Measurements from ENCODE around the gene RUNX1. TPM values are rescaled to one million over a fixed set of nuclear protein-coding genes. Genes with fewer than 3 reads are reported as not detected.

The RUNX1 gene
- total and polyA plus RNA-seq, 2 of the 13 experiments (the other 11 are each of a cell fraction or from before 2014, with no cell fraction given) = 5.4 to 6.4 TPM

DNA sequence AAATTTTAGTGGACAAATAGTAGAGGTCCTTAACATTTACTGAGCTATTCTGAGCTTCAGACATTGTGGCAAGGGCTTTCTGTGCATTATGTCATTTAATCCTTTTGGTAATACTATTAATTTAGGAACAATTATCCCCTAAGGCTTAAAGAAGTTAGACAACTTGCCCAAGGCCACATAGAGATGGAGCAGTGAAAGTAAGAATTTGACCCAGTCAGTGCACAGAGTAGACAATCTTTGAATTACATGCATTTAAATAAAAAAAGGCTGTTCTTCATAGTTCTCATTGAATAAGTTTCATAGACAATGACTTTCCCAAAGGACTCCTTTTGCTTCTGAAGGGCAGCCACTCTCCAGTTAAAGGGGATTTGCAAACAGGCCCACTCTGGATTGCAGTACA is 142.7 kb downstream of the RUNX1 start:
- Histone ChIP-seq H3K4me2 (ENCODE audit: low read depth, low read length) (no peak overlapping the region), H3K4me1 (ENCODE audit: insufficient read depth, low read length) (peaks cover 52% of the 10 kb centered on the region), H3K79me2 (ENCODE audit: insufficient read depth, low read length) (no peaks in the 10 kb centered on the region), H2AFZ (ENCODE audit: low read length) (no peak overlapping the region), H3K4me3 (replicated peaks in 1 of 3; ENCODE audit: insufficient read depth in 1 of 3, low read depth in 2 of 3, low read length in 3 of 3) (no peak overlapping the region), H3K27me3 (ENCODE audit: control insufficient read depth in 1 of 2, insufficient read depth in 2 of 2, low read length in 2 of 2) (no peaks in the 10 kb centered on the region), H3K36me3 (replicated peaks in 1 of 2; ENCODE audit: control insufficient read depth in 1 of 2, insufficient read depth in 2 of 2, low read length in 2 of 2) (no peaks in the 10 kb centered on the region), H3K9ac (ENCODE audit: insufficient read depth, low read depth, low read length) (no peak overlapping the region), H3K27ac (ENCODE audit: extremely low read length, insufficient read depth, low read length) (no peak overlapping the region), H3K9me3 (ENCODE audit: low read length) (no peaks in the 10 kb centered on the region), H4K20me1 (ENCODE audit: insufficient read depth, low read length) (no peaks in the 10 kb centered on the region)
- no TSS peak for BruUV-seq (replicated peaks)
- TF ChIP-seq, protein P1, sequence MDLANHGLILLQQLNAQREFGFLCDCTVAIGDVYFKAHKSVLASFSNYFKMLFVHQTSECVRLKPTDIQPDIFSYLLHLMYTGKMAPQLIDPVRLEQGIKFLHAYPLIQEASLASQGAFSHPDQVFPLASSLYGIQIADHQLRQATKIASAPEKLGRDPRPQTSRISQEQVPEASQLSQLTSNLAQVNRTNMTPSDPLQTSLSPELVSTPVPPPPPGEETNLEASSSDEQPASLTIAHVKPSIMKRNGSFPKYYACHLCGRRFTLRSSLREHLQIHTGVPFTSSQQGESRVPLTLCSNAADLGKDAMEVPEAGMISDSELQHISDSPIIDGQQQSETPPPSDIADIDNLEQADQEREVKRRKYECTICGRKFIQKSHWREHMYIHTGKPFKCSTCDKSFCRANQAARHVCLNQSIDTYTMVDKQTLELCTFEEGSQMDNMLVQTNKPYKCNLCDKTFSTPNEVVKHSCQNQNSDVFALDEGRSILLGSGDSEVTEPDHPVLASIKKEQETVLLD (CRISPR knock-in tag; IDR thresholded peaks at IDR 0.05; ENCODE audit: low read depth) = no peak
- TF ChIP-seq, protein P2, sequence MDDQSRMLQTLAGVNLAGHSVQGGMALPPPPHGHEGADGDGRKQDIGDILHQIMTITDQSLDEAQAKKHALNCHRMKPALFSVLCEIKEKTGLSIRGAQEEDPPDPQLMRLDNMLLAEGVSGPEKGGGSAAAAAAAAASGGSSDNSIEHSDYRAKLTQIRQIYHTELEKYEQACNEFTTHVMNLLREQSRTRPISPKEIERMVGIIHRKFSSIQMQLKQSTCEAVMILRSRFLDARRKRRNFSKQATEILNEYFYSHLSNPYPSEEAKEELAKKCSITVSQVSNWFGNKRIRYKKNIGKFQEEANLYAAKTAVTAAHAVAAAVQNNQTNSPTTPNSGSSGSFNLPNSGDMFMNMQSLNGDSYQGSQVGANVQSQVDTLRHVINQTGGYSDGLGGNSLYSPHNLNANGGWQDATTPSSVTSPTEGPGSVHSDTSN (CRISPR knock-in tag; IDR thresholded peaks at IDR 0.05; ENCODE audit: borderline replicate concordance) = no peak
- TF ChIP-seq, protein P3, sequence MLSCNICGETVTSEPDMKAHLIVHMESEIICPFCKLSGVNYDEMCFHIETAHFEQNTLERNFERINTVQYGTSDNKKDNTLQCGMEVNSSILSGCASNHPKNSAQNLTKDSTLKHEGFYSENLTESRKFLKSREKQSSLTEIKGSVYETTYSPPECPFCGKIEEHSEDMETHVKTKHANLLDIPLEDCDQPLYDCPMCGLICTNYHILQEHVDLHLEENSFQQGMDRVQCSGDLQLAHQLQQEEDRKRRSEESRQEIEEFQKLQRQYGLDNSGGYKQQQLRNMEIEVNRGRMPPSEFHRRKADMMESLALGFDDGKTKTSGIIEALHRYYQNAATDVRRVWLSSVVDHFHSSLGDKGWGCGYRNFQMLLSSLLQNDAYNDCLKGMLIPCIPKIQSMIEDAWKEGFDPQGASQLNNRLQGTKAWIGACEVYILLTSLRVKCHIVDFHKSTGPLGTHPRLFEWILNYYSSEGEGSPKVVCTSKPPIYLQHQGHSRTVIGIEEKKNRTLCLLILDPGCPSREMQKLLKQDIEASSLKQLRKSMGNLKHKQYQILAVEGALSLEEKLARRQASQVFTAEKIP (CRISPR knock-in tag; IDR thresholded peaks at IDR 0.05; ENCODE audit: borderline replicate concordance) = no peak
- TF ChIP-seq SNAI1 (CRISPR knock-in tag; IDR thresholded peaks at IDR 0.05; ENCODE audit: borderline replicate concordance) = no peak
- no peak for TF ChIP-seq ISX (CRISPR knock-in tag; conservative IDR thresholded peaks at IDR 0.05)
- TF ChIP-seq, protein P4, sequence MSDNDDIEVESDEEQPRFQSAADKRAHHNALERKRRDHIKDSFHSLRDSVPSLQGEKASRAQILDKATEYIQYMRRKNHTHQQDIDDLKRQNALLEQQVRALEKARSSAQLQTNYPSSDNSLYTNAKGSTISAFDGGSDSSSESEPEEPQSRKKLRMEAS (IDR thresholded peaks at IDR 0.05) = no peak
- no peak for TF ChIP-seq ZNF891 (CRISPR knock-in tag; IDR thresholded peaks at IDR 0.05)
- TF ChIP-seq, protein P5, sequence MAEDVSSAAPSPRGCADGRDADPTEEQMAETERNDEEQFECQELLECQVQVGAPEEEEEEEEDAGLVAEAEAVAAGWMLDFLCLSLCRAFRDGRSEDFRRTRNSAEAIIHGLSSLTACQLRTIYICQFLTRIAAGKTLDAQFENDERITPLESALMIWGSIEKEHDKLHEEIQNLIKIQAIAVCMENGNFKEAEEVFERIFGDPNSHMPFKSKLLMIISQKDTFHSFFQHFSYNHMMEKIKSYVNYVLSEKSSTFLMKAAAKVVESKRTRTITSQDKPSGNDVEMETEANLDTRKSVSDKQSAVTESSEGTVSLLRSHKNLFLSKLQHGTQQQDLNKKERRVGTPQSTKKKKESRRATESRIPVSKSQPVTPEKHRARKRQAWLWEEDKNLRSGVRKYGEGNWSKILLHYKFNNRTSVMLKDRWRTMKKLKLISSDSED (CRISPR knock-in tag; IDR thresholded peaks at IDR 0.05) = no peak
- no peak for TF ChIP-seq TRIM24 (CRISPR knock-in tag; IDR thresholded peaks at IDR 0.05)
- TF ChIP-seq, protein P6, sequence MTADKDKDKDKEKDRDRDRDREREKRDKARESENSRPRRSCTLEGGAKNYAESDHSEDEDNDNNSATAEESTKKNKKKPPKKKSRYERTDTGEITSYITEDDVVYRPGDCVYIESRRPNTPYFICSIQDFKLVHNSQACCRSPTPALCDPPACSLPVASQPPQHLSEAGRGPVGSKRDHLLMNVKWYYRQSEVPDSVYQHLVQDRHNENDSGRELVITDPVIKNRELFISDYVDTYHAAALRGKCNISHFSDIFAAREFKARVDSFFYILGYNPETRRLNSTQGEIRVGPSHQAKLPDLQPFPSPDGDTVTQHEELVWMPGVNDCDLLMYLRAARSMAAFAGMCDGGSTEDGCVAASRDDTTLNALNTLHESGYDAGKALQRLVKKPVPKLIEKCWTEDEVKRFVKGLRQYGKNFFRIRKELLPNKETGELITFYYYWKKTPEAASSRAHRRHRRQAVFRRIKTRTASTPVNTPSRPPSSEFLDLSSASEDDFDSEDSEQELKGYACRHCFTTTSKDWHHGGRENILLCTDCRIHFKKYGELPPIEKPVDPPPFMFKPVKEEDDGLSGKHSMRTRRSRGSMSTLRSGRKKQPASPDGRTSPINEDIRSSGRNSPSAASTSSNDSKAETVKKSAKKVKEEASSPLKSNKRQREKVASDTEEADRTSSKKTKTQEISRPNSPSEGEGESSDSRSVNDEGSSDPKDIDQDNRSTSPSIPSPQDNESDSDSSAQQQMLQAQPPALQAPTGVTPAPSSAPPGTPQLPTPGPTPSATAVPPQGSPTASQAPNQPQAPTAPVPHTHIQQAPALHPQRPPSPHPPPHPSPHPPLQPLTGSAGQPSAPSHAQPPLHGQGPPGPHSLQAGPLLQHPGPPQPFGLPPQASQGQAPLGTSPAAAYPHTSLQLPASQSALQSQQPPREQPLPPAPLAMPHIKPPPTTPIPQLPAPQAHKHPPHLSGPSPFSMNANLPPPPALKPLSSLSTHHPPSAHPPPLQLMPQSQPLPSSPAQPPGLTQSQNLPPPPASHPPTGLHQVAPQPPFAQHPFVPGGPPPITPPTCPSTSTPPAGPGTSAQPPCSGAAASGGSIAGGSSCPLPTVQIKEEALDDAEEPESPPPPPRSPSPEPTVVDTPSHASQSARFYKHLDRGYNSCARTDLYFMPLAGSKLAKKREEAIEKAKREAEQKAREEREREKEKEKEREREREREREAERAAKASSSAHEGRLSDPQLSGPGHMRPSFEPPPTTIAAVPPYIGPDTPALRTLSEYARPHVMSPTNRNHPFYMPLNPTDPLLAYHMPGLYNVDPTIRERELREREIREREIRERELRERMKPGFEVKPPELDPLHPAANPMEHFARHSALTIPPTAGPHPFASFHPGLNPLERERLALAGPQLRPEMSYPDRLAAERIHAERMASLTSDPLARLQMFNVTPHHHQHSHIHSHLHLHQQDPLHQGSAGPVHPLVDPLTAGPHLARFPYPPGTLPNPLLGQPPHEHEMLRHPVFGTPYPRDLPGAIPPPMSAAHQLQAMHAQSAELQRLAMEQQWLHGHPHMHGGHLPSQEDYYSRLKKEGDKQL (CRISPR knock-in tag; IDR thresholded peaks at IDR 0.05; ENCODE audit: low read depth) = no peak
- no peak for TF ChIP-seq NR1H2 (CRISPR knock-in tag; IDR thresholded peaks at IDR 0.05; ENCODE audit: borderline replicate concordance, low read depth)
- no peak for TF ChIP-seq JDP2 (CRISPR knock-in tag; IDR thresholded peaks at IDR 0.05; ENCODE audit: borderline replicate concordance)
- ChIA-PET POLR2A (no interaction called here), CTCF (ENCODE audit: low intra/inter-chr PET ratio, low total read pairs) (no interaction called here)
- in situ Hi-C loops (cut with HindIII; ENCODE audit: extremely low pct_ligation_motif_present, low pct_unique_long_range_greater_than_20kb) = no loop called here
- FAIRE-seq (no peak), DNase-seq (ENCODE audit: low spot score) (no peak), ATAC-seq (no peak)
- intact Hi-C loops (cut with micrococcal nuclease; ENCODE audit: unreplicated experiment) = loop anchor here (5.0 kb wide), 1 partner anchor 136 kb away; no protein-coding TSS in a partner anchor

All from HepG2 (cell line).